Astrocyte (in vitro differentiated cells and primary cell): ENCODE measurements around the gene ITGB3.

Source experiments
- EZH2 ChIP-seq: IDR thresholded peaks from 2 replicates; pipeline ENCODE4 v1.6.1; 2012; ENCODE audit warnings: mild to moderate bottlenecking, low read length, inconsistent platforms; ENCODE audit not compliant: insufficient read depth
- TF ChIP-seq, protein P1 (sequence below): IDR thresholded peaks from 2 replicates; pipeline ENCODE4 v1.5.1; 2011; ENCODE audit warnings: low read depth, mild to moderate bottlenecking, inconsistent platforms, low read length, moderate library complexity; ENCODE audit not compliant: insufficient read depth

DNA sequence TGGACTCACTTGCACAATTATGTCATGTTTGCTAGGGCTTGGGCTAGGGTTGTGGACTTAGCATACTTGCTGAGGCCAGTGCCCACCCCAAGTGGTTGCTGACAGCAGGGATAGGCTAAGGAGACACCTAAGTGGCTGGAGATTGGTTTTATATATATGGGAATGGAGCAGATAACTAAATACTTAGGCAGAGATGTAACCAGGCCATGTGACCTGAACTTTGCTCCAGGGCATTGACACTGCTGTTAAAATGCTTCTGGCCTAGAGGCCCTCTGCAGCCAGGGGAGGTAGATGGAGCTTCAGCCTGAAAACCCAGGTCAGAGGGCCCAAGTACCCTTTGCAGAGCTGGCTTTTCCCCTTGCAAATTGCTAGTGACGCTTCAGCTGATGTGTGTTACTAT, 1.4 kb upstream of the ITGB3 start:
- no peak for TF ChIP-seq EZH2
- TF ChIP-seq, protein P1, sequence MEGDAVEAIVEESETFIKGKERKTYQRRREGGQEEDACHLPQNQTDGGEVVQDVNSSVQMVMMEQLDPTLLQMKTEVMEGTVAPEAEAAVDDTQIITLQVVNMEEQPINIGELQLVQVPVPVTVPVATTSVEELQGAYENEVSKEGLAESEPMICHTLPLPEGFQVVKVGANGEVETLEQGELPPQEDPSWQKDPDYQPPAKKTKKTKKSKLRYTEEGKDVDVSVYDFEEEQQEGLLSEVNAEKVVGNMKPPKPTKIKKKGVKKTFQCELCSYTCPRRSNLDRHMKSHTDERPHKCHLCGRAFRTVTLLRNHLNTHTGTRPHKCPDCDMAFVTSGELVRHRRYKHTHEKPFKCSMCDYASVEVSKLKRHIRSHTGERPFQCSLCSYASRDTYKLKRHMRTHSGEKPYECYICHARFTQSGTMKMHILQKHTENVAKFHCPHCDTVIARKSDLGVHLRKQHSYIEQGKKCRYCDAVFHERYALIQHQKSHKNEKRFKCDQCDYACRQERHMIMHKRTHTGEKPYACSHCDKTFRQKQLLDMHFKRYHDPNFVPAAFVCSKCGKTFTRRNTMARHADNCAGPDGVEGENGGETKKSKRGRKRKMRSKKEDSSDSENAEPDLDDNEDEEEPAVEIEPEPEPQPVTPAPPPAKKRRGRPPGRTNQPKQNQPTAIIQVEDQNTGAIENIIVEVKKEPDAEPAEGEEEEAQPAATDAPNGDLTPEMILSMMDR, result no peak
